NCI-H526 treated with DMSO at 0.1 percent for 48 hours (cell line): Measurements from ENCODE around the gene ERCC1.
"Not testable (repeated sequence)": the region's sequence is repeated elsewhere in the genome, so short reads cannot be mapped to it uniquely, and the experiment has no call there.

Experiments
- DNase-seq: peaks from one replicate; lab custom pipeline; 2025; lab: John Stamatoyannopoulos, UW

Gene ERCC1

GRCh38 chr19:45455707-45456499, 32.2 kb upstream of the ERCC1 start:
- DNase-seq = no peak

GRCh38 chr19:45451850-45452387, 28.2 kb upstream of the ERCC1 start:
- no peak for DNase-seq

GRCh38 chr19:45451131-45451849, 27.6 kb upstream of the ERCC1 start:
- no peak for DNase-seq

- no peak for DNase-seq
These were observed 26.3 kb upstream of the ERCC1 start for GRCh38 chr19:45450012-45450333.

GRCh38 chr19:45448887-45449299, 25.2 kb upstream of the ERCC1 start:
- no peak for DNase-seq

- DNase-seq = no peak
These were observed 24.7 kb upstream of the ERCC1 start for GRCh38 chr19:45448425-45448756.

- DNase-seq = no peak
These were observed 23.2 kb upstream of the ERCC1 start for GRCh38 chr19:45446944-45447343.

GRCh38 chr19:45446295-45446694, 22.6 kb upstream of the ERCC1 start:
- no peak for DNase-seq

- no peak for DNase-seq
These were observed 21.4 kb upstream of the ERCC1 start for GRCh38 chr19:45445139-45445538.

GRCh38 chr19:45444318-45445041, 20.8 kb upstream of the ERCC1 start:
- DNase-seq = peak; percentile 34

- peak; percentile 16 for DNase-seq
These were observed 20.0 kb upstream of the ERCC1 start for GRCh38 chr19:45443462-45444317.

GRCh38 chr19:45442778-45443461, 19.2 kb upstream of the ERCC1 start:
- DNase-seq = no peak

- DNase-seq = no peak
These were observed 18.7 kb upstream of the ERCC1 start for GRCh38 chr19:45442408-45442777.

- no peak for DNase-seq
These were observed 17.3 kb upstream of the ERCC1 start for GRCh38 chr19:45440873-45441654.

- DNase-seq = no peak
These were observed 16.5 kb upstream of the ERCC1 start for GRCh38 chr19:45440259-45440638.

GRCh38 chr19:45439569-45440258, 16.0 kb upstream of the ERCC1 start:
- peak; percentile 42 for DNase-seq

GRCh38 chr19:45439190-45439568, 15.5 kb upstream of the ERCC1 start:
- no peak for DNase-seq

GRCh38 chr19:45437328-45437727, 13.6 kb upstream of the ERCC1 start:
- DNase-seq = no peak

- not testable (repeated sequence) for DNase-seq
These were observed 8.8 kb upstream of the ERCC1 start for GRCh38 chr19:45432543-45432942.

GRCh38 chr19:45431008-45431407, 7.3 kb upstream of the ERCC1 start:
- DNase-seq = not testable (repeated sequence)
